Hepatocyte (in vitro differentiated cells): ENCODE results near the gene ADAMTS7. TPM values are rescaled to one million over a fixed set of nuclear protein-coding genes. Genes with fewer than 3 reads are reported as not detected.
"Not testable (repeated sequence)": the region's sequence is repeated elsewhere in the genome, so short reads cannot be mapped to it uniquely, and the experiment has no call there.

Source experiments
- DNase-seq: peaks from one replicate; pipeline ENCODE4 v3.0.0-alpha.2; 2016; ENCODE audit warnings: low spot score
- H2AFZ ChIP-seq: fragments of 200-600 bp; sonication (generic); 2 replicates; pipeline ENCODE4 v1.6.0; 2016; ENCODE audit warnings: antibody characterized with exemption, mild to moderate bottlenecking
- H3K27ac ChIP-seq: fragments of 200-600 bp; sonication (generic); 2 replicates; pipeline ENCODE4 v1.5.1; 2016; ENCODE audit warnings: mild to moderate bottlenecking
- H3K27me3 ChIP-seq: fragments of 200-600 bp; sonication (generic); 2 replicates; pipeline ENCODE4 v1.6.1; 2016
- H3K36me3 ChIP-seq: fragments of 200-600 bp; sonication (generic); replicated peaks from 2 replicates; pipeline ENCODE4 v1.5.1; 2016; ENCODE audit warnings: low read depth; ENCODE audit not compliant: insufficient read depth
- H3K4me1 ChIP-seq: fragments of 200-600 bp; sonication (generic); 2 replicates; pipeline ENCODE4 v1.5.1; 2016; ENCODE audit warnings: mild to moderate bottlenecking, moderate library complexity; ENCODE audit not compliant: insufficient read depth
- H3K4me2 ChIP-seq: fragments of 200-600 bp; sonication (generic); 2 replicates; pipeline ENCODE4 v1.6.0; 2016
- H3K4me3 ChIP-seq: fragments of 200-600 bp; sonication (generic); 2 replicates; pipeline ENCODE4 v1.5.1; 2016; ENCODE audit warnings: mild to moderate bottlenecking
- H3K79me2 ChIP-seq: fragments of 200-600 bp; sonication (generic); 2 replicates; pipeline ENCODE4 v1.6.0; 2017; ENCODE audit warnings: mild to moderate bottlenecking
- H3K9me2 ChIP-seq: fragments of 200-600 bp; sonication (generic); replicated peaks from 2 replicates; pipeline ENCODE4 v1.6.0; 2017; ENCODE audit warnings: mild to moderate bottlenecking; ENCODE audit not compliant: insufficient read depth
- H3K9me3 ChIP-seq: fragments of 200-600 bp; sonication (generic); 2 replicates; pipeline ENCODE4 v1.5.1; 2016; ENCODE audit warnings: low read depth, mild to moderate bottlenecking
- H4K20me1 ChIP-seq: fragments of 200-600 bp; sonication (generic); 2 replicates; pipeline ENCODE4 v1.6.0; 2016; ENCODE audit warnings: mild to moderate bottlenecking; ENCODE audit not compliant: insufficient read depth, poor library complexity, severe bottlenecking
- EZH2 ChIP-seq: fragments of 200-600 bp; sonication (generic); IDR thresholded peaks from 2 replicates; pipeline ENCODE4 v1.6.1; 2016; ENCODE audit warnings: antibody characterized with exemption, mild to moderate bottlenecking, borderline replicate concordance
- EZH2phosphoT487 ChIP-seq: fragments of 200-600 bp; sonication (generic); IDR thresholded peaks from one replicate; pipeline ENCODE4 v1.6.1; 2018; ENCODE audit warnings: antibody characterized with exemption, mild to moderate bottlenecking, low read depth, moderate library complexity; ENCODE audit not compliant: unreplicated experiment, severe bottlenecking
- WGBS: methylation state at CpG from one replicate; pipeline ENCODE4 v1.1.6; 2016; ENCODE audit warnings: low lambda C conversion rate; ENCODE audit errors: missing lambda C conversion rate; 5-methylcytosine and 5-hydroxymethylcytosine counted together
- polyA plus RNA-seq: library from polyadenylated mRNA; unstranded; fragments of >200 nt; fragmentation: Nextera tagmentation; extraction: Ambion mirVana; gene quantifications from 2 replicates; pipeline ENCODE4 v1.2.1, GENCODE V29; 2016
- total RNA-seq: library from RNA; depleted of rRNA; stranded (reverse); fragments of >200 nt; gene quantifications from 2 replicates; pipeline ENCODE4 v1.2.3, GENCODE V29; 2014
- TF ChIP-seq, protein P1 (sequence below): fragments of 200-600 bp; sonication (generic); IDR thresholded peaks from 2 replicates; pipeline ENCODE4 v1.5.1; 2016; ENCODE audit warnings: antibody characterized with exemption, mild to moderate bottlenecking; ENCODE audit not compliant: poor library complexity

ADAMTS7 gene
- total and polyA plus RNA-seq, 2 experiments from 2014 or later = 12.1 to 14.7 TPM

- H3K79me2 ChIP-seq = no peaks in the 10 kb centered on the region
- no peaks in the 10 kb centered on the region for H3K27me3 ChIP-seq
- WGBS = 78% methylated on average over 9 of the region's 9 CpGs
- TF ChIP-seq EZH2phosphoT487 (no peak), EZH2 (no peak)
- TF ChIP-seq, protein P1, sequence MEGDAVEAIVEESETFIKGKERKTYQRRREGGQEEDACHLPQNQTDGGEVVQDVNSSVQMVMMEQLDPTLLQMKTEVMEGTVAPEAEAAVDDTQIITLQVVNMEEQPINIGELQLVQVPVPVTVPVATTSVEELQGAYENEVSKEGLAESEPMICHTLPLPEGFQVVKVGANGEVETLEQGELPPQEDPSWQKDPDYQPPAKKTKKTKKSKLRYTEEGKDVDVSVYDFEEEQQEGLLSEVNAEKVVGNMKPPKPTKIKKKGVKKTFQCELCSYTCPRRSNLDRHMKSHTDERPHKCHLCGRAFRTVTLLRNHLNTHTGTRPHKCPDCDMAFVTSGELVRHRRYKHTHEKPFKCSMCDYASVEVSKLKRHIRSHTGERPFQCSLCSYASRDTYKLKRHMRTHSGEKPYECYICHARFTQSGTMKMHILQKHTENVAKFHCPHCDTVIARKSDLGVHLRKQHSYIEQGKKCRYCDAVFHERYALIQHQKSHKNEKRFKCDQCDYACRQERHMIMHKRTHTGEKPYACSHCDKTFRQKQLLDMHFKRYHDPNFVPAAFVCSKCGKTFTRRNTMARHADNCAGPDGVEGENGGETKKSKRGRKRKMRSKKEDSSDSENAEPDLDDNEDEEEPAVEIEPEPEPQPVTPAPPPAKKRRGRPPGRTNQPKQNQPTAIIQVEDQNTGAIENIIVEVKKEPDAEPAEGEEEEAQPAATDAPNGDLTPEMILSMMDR = no peak
- no peaks in the 10 kb centered on the region for H3K36me3 ChIP-seq
- no peaks in the 10 kb centered on the region for H4K20me1 ChIP-seq
- H3K4me1 ChIP-seq = no peaks in the 10 kb centered on the region
- no peak overlapping the region for H3K4me3 ChIP-seq
- DNase-seq = no peak
- no peak overlapping the region for H3K27ac ChIP-seq
- no peak overlapping the region for H2AFZ ChIP-seq
- no peaks in the 10 kb centered on the region for H3K9me2 ChIP-seq
- H3K4me2 ChIP-seq = no peak overlapping the region
- no peaks in the 10 kb centered on the region for H3K9me3 ChIP-seq
These were observed 74.0 kb downstream of the ADAMTS7 start for GRCh38 chr15:78737187-78737820.

DNA sequence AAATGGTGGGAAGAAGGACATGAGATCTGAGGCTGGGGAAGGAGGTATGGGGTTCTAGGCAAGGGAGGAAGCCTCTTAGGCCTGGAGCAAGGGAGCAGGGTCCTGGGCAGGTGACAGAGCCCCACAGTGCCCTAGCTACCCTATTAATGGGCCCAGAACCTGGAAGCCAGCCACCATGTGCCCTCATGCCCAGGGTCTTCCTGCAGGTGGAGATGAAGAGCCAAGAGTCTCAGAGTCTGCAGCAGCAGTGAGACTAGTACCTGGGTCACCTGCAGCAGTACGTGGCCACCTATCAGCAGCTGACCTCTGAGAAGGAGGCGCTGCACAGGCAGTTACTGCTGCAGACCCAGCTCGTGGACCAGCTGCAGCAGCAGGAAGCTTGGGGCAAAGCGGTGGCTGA, 75.0 kb downstream of the ADAMTS7 start:
- not testable (repeated sequence) for H3K9me2 ChIP-seq, H3K4me3 ChIP-seq, H2AFZ ChIP-seq, H3K4me2 ChIP-seq, DNase-seq, H3K9me3 ChIP-seq, H3K27ac ChIP-seq, H3K4me1 ChIP-seq, H3K79me2 ChIP-seq, H3K36me3 ChIP-seq, H4K20me1 ChIP-seq, H3K27me3 ChIP-seq
- 56% methylated on average over 4 of the region's 4 CpGs for WGBS

DNA sequence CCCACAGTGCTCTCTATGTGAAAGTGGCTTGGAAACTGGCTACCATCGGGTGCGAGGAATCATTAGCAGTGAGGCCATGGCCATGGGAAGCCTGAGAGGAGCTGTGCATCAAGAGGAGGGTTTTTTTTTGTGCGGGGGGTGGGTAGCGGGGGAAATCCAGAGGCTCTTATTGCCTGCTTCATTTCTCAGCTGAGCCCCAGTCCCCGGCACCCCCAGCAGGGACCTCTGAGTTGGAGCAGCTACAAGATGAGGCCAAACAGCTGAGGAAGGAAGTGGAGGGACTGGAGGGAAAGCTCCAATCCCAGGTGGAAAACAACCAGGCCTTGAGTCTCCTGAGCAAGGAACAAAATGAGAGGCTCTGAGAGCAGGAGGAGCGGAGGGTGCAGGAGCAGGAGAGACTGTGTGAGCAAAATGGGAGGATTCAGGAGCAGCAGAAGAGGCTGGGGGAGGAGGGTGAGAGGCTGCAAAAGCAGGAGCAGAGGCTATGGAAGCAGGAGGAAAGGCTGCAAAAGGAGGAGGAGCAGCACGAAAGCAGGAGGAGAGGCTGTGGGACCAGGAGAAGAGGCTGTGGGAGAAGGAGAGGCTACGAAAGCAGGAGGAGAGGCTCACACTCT, 76.7 kb downstream of the ADAMTS7 start:
- Histone ChIP-seq H3K9me2 (no peaks in the 10 kb centered on the region), H3K27ac (no peak overlapping the region), H3K27me3 (no peaks in the 10 kb centered on the region), H3K4me3 (no peak overlapping the region), H4K20me1 (no peaks in the 10 kb centered on the region), H3K9me3 (no peaks in the 10 kb centered on the region), H3K4me1 (no peaks in the 10 kb centered on the region), H3K79me2 (no peaks in the 10 kb centered on the region), H3K36me3 (no peaks in the 10 kb centered on the region), H3K4me2 (no peak overlapping the region), H2AFZ (no peak overlapping the region)
- 82% methylated on average over 6 of the region's 8 CpGs for WGBS
- no peak for DNase-seq
- TF ChIP-seq EZH2phosphoT487 = no peak
- TF ChIP-seq, protein P1 = no peak
- no peak for TF ChIP-seq EZH2

DNA sequence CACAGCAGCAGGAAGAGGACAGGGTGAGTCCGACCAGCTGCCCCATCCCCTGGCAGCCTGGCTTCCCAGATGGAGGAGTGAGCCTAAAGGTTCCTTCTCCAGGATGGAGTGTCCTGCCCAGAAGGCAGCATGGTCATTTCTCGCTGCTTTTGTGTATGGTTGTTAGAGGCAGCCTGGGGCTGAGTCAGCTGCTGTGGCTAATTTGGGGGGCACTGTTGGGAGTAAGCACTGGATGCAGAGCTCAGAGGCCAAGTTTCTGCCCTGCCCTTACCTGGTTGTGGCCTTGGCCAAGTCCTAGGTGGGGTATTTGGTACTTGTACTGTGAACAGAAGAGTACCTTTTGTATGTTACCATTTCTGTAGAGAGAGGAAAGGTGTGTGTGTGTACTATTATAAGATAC, 78.6 kb downstream of the ADAMTS7 start:
- Histone ChIP-seq H3K79me2 (no peaks in the 10 kb centered on the region), H3K4me3 (no peak overlapping the region), H3K4me2 (no peak overlapping the region), H3K9me2 (no peaks in the 10 kb centered on the region), H2AFZ (no peak overlapping the region), H3K4me1 (no peaks in the 10 kb centered on the region), H3K9me3 (no peaks in the 10 kb centered on the region), H3K27me3 (no peaks in the 10 kb centered on the region), H3K36me3 (no peaks in the 10 kb centered on the region), H3K27ac (no peak overlapping the region), H4K20me1 (no peaks in the 10 kb centered on the region)
- TF ChIP-seq, protein P1 = no peak
- TF ChIP-seq EZH2 = no peak
- TF ChIP-seq EZH2phosphoT487 = no peak
- DNase-seq = no peak
- WGBS = 76% methylated on average over 2 of the region's 2 CpGs
